HEK293T (cell line): ENCODE data around the gene TSPAN4.

Source experiments
- BHLHE40 ChIP-seq: fragments of 450-650 bp; IDR thresholded peaks from 2 replicates; pipeline ENCODE4 v1.6.1; 2016; ENCODE audit warnings: mild to moderate bottlenecking, moderate library complexity, borderline replicate concordance
- FOXK2 ChIP-seq: fragments of 450-650 bp; IDR thresholded peaks from 2 replicates; pipeline ENCODE4 v1.6.1; 2016; ENCODE audit warnings: mild to moderate bottlenecking
- SP1 ChIP-seq: fragments of 450-650 bp; IDR thresholded peaks from 2 replicates; pipeline ENCODE4 v1.6.1; 2017
- TARDBP ChIP-seq: fragments of 450-650 bp; IDR thresholded peaks from 2 replicates; pipeline ENCODE4 v1.6.1; 2016

DNA sequence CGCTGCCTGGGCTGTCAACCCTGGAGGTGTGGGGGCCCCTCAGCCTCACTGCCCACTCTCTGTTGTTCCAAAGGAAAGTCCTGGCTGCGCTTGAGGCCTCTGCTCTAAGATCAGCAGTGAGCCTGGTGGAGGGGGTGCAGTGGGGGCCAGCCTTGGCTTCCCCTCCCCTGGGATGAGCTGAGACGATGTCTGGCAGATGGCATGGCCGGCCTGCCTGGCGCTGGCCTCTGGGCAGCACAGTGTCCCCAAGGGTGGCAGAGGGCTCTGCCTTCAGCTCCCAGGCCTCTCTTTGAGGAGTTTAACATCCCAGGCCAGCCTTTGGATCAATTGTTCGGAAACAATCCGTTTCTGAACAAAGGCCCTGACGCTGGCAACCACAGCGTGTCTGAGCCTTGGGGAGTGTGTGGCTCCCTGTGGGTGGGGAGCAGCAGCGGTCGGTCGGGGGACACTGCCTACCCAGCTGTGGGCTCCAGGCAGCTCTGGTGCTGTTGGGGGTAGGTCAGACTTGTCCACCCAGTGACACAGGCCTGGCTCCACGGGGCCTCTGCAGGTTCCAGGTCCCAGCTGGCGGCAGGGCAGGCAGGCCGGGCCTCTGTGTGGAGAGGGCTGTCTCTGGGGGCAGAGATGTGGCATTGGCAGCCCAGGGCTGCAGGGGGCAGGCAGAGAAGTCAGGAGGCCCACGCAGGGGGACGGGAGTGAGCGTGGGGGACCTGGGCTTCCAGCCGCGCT lies 12.1 kb downstream of the TSPAN4 start:
- TF ChIP-seq BHLHE40 = no peak
- no peak for TF ChIP-seq SP1
- TF ChIP-seq TARDBP = no peak
- no peak for TF ChIP-seq FOXK2
